ENCODE measurements around the gene TMEM116. TPM values are rescaled to one million over a fixed set of nuclear protein-coding genes. Genes with fewer than 3 reads are reported as not detected.

The TMEM116 gene
- total RNA-seq, 1 donor from 2014 or later = 8.2 TPM

GRCh38 chr12:112023759-112024396 lies 10.9 kb upstream of the TMEM116 start:
- H3K27ac Mint-ChIP-seq (ENCODE audit: unreplicated experiment) = no peak overlapping the region

GRCh38 chr12:112022241-112023016 lies 9.5 kb upstream of the TMEM116 start:
- peaks cover 6% of the 10 kb centered on the region for H3K4me1 Mint-ChIP-seq (ENCODE audit: unreplicated experiment)
- no peak for TF ChIP-seq CTCF (IDR thresholded peaks at IDR 0.05; ENCODE audit: unreplicated experiment)
- no peak for DNase-seq (ENCODE audit: low spot score)
- H3K27ac Mint-ChIP-seq (ENCODE audit: unreplicated experiment) = no peak overlapping the region
- H3K27me3 Mint-ChIP-seq (ENCODE audit: unreplicated experiment) = peaks cover 3% of the 10 kb centered on the region
- H3K4me3 Mint-ChIP-seq (ENCODE audit: unreplicated experiment) = no peak overlapping the region
- no peaks in the 10 kb centered on the region for H3K9me3 Mint-ChIP-seq (ENCODE audit: unreplicated experiment)
- peaks cover 22% of the 10 kb centered on the region for H3K36me3 Mint-ChIP-seq (ENCODE audit: low read depth, unreplicated experiment)

More at GRCh38 chr12:112023759-112024396, 10.9 kb upstream of the TMEM116 start:
- H3K27me3 Mint-ChIP-seq (ENCODE audit: unreplicated experiment) = peaks cover 3% of the 10 kb centered on the region
- no peak for TF ChIP-seq CTCF (IDR thresholded peaks at IDR 0.05; ENCODE audit: unreplicated experiment)
- H3K36me3 Mint-ChIP-seq (ENCODE audit: low read depth, unreplicated experiment) = peaks cover 19% of the 10 kb centered on the region
- DNase-seq (ENCODE audit: low spot score) = no peak
- H3K4me1 Mint-ChIP-seq (ENCODE audit: unreplicated experiment) = peaks cover 6% of the 10 kb centered on the region
- H3K9me3 Mint-ChIP-seq (ENCODE audit: unreplicated experiment) = no peaks in the 10 kb centered on the region
- no peak overlapping the region for H3K4me3 Mint-ChIP-seq (ENCODE audit: unreplicated experiment)

GRCh38 chr12:112020947-112021457 lies 8.0 kb upstream of the TMEM116 start:
- Mint-ChIP-seq H3K36me3 (ENCODE audit: low read depth, unreplicated experiment) (peaks cover 31% of the 10 kb centered on the region), H3K27me3 (ENCODE audit: unreplicated experiment) (peaks cover 1% of the 10 kb centered on the region), H3K9me3 (ENCODE audit: unreplicated experiment) (no peaks in the 10 kb centered on the region), H3K27ac (ENCODE audit: unreplicated experiment) (no peak overlapping the region), H3K4me3 (ENCODE audit: unreplicated experiment) (no peak overlapping the region), H3K4me1 (ENCODE audit: unreplicated experiment) (peaks cover 7% of the 10 kb centered on the region)
- TF ChIP-seq CTCF (IDR thresholded peaks at IDR 0.05; ENCODE audit: unreplicated experiment) = no peak
- DNase-seq (ENCODE audit: low spot score) = no peak

- Mint-ChIP-seq H3K27ac (ENCODE audit: unreplicated experiment) (peak overlapping the region; percentile 2), H3K36me3 (ENCODE audit: low read depth, unreplicated experiment) (peaks cover 38% of the 10 kb centered on the region), H3K4me1 (ENCODE audit: unreplicated experiment) (peaks cover 15% of the 10 kb centered on the region), H3K27me3 (ENCODE audit: unreplicated experiment) (peaks cover 4% of the 10 kb centered on the region), H3K4me3 (ENCODE audit: unreplicated experiment) (peak overlapping the region; percentile 24), H3K9me3 (ENCODE audit: unreplicated experiment) (no peaks in the 10 kb centered on the region)
- DNase-seq (ENCODE audit: low spot score) = no peak
- no peak for TF ChIP-seq CTCF (IDR thresholded peaks at IDR 0.05; ENCODE audit: unreplicated experiment)
Measured at GRCh38 chr12:112018571-112019237, 5.7 kb upstream of the TMEM116 start.

All from endothelial cell (in vitro differentiated cells).